ENCODE data around the gene B3GLCT.

- TF ChIP-seq CTCF (IDR thresholded peaks at IDR 0.05) = no peak
- TF ChIP-seq POLR2A (IDR thresholded peaks at IDR 0.05) = no peak
- TF ChIP-seq EP300 (IDR thresholded peaks at IDR 0.05) = no peak
Measured at GRCh38 chr13:31240921-31241320, 41.1 kb downstream of the B3GLCT start.

All from ovary (tissue), 3 donors.